Caco-2 (cell line): ENCODE data around the gene FRMD3. TPM values are rescaled to one million over a fixed set of nuclear protein-coding genes. Genes with fewer than 3 reads are reported as not detected.

Experiments used
- BruUV-seq: library from RNA; stranded (reverse); fragments of 400-500 nt; replicated peaks from 2 replicates; lab custom pipeline; 2021; lab: Mats Ljungman, UMichigan
- CTCF ChIA-PET: fragments of 300-600 bp; sonication (Branson Sonifier 250); formaldehyde crosslinking; loops from one replicate; lab custom pipeline; 2022; ENCODE audit warnings: antibody characterized with exemption; lab: Charles Lee
- POLR2A ChIA-PET: fragments of 300-600 bp; sonication (Branson Sonifier 250); formaldehyde crosslinking; loops from one replicate; lab custom pipeline; 2022; ENCODE audit warnings: antibody characterized with exemption; lab: Charles Lee
- DNase-seq, 2 experiments: peaks; one replicate each; pipeline versions ENCODE4 v3.0.0 to v3.0.0-alpha.2; 2020 to 2022
- H3K27me3 ChIP-seq: replicated peaks from 2 replicates; pipeline ENCODE4 v1.6.0; 2011; ENCODE audit warnings: low read length; ENCODE audit not compliant: control insufficient read depth, insufficient read depth
- H3K36me3 ChIP-seq: 2 replicates; pipeline ENCODE4 v1.5.1; 2011; ENCODE audit warnings: low read length; ENCODE audit not compliant: control insufficient read depth, insufficient read depth
- H3K4me1 ChIP-seq: fragments of 250-450 bp; sonication (Bioruptor Pico); 2 replicates; pipeline ENCODE4 v1.5.1; 2020; ENCODE audit warnings: mild to moderate bottlenecking
- H3K4me3 ChIP-seq: 2 replicates; pipeline ENCODE4 v1.5.1; 2011; ENCODE audit warnings: low read depth, mild to moderate bottlenecking, control low read depth, low read length
- H3K9me3 ChIP-seq: fragments of 250-450 bp; sonication (Bioruptor Pico); 2 replicates; pipeline ENCODE4 v1.5.1; 2020; ENCODE audit warnings: mild to moderate bottlenecking, moderate library complexity
- H3K27ac Mint-ChIP-seq: one replicate; pipeline ENCODE4 v1.8.0; 2022; ENCODE audit warnings: mixed read lengths; ENCODE audit not compliant: unreplicated experiment
- H3K27me3 Mint-ChIP-seq: one replicate; pipeline ENCODE4 v1.8.0; 2022; ENCODE audit warnings: mixed read lengths; ENCODE audit not compliant: insufficient read depth, unreplicated experiment
- H3K36me3 Mint-ChIP-seq: one replicate; pipeline ENCODE4 v1.8.0; 2022; ENCODE audit warnings: mild to moderate bottlenecking, mixed read lengths; ENCODE audit not compliant: insufficient read depth, unreplicated experiment
- H3K4me1 Mint-ChIP-seq: one replicate; pipeline ENCODE4 v1.8.0; 2022; ENCODE audit warnings: low read depth, mixed read lengths; ENCODE audit not compliant: unreplicated experiment
- H3K4me3 Mint-ChIP-seq: one replicate; pipeline ENCODE4 v1.8.0; 2022; ENCODE audit warnings: mild to moderate bottlenecking, moderate library complexity, mixed read lengths; ENCODE audit not compliant: unreplicated experiment
- H3K9me3 Mint-ChIP-seq: one replicate; pipeline ENCODE4 v1.8.0; 2022; ENCODE audit warnings: mixed read lengths; ENCODE audit not compliant: unreplicated experiment
- intact Hi-C: fragments of 100-400 bp; cut with micrococcal nuclease; formaldehyde crosslinking; loops from one replicate; pipeline ENCODE4 v1.10.0; 2022; ENCODE audit not compliant: unreplicated experiment
- total RNA-seq: library from RNA; stranded (reverse); gene quantifications from 2 replicates; pipeline ENCODE4 v1.2.3, GENCODE V29; 2022
- TF ChIP-seq, protein P1 (sequence below), 2 experiments: fragments of 200-600 bp in 1 of 2; IDR thresholded peaks; 1 replicate in 1 of 2; 2 replicates in 1 of 2; pipeline versions ENCODE4 v1.5.1 to v1.8.0; 2011 to 2022; ENCODE audit warnings: antibody characterized with exemption in 1 of 2, control low read depth in 1 of 2, inconsistent platforms in 1 of 2, low read depth in 1 of 2, low read length in 1 of 2, mild to moderate bottlenecking in 1 of 2, moderate library complexity in 1 of 2; ENCODE audit not compliant: insufficient read depth in 1 of 2, severe bottlenecking in 1 of 2, unreplicated experiment in 1 of 2

Gene FRMD3
- total RNA-seq, 1 experiment from 2014 or later: not detected

DNA sequence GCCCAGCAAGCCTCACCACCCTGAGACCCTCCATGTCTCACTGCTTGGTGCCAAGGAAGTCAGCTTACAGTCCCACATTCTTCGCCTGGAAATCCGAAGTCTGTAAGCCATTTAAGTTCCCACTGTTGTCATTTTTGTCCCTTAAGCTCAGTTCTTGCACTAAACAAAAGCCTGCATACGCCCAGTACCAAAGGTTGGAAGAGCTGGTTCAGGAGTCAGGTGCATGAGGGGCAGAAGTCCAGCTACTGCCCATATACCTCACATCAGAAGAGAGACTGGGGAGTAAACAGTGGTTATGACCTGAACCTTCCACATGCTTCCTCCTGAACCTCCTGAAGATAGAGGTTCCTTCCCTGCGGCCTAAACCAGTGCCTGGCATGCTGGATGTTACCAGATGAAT, 146.0 kb downstream of the FRMD3 start:
- Mint-ChIP-seq H3K27ac (no peak overlapping the region), H3K4me1 (no peaks in the 10 kb centered on the region), H3K36me3 (no peaks in the 10 kb centered on the region), H3K9me3 (no peaks in the 10 kb centered on the region), H3K27me3 (no peaks in the 10 kb centered on the region), H3K4me3 (no peak overlapping the region)
- TF ChIP-seq, protein P1, sequence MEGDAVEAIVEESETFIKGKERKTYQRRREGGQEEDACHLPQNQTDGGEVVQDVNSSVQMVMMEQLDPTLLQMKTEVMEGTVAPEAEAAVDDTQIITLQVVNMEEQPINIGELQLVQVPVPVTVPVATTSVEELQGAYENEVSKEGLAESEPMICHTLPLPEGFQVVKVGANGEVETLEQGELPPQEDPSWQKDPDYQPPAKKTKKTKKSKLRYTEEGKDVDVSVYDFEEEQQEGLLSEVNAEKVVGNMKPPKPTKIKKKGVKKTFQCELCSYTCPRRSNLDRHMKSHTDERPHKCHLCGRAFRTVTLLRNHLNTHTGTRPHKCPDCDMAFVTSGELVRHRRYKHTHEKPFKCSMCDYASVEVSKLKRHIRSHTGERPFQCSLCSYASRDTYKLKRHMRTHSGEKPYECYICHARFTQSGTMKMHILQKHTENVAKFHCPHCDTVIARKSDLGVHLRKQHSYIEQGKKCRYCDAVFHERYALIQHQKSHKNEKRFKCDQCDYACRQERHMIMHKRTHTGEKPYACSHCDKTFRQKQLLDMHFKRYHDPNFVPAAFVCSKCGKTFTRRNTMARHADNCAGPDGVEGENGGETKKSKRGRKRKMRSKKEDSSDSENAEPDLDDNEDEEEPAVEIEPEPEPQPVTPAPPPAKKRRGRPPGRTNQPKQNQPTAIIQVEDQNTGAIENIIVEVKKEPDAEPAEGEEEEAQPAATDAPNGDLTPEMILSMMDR (IDR thresholded peaks at IDR 0.05; ENCODE audit: insufficient read depth in 1 of 2, low read depth in 1 of 2, low read length in 1 of 2, severe bottlenecking in 1 of 2, unreplicated experiment in 1 of 2): no peak
- Histone ChIP-seq H3K9me3 (no peaks in the 10 kb centered on the region), H3K4me3 (no peak overlapping the region), H3K27me3 (no peaks in the 10 kb centered on the region), H3K36me3 (no peaks in the 10 kb centered on the region), H3K4me1 (no peaks in the 10 kb centered on the region)
- no peak for DNase-seq
- ChIA-PET CTCF (no interaction called here), POLR2A (no interaction called here)
- intact Hi-C loops: no loop called here
- BruUV-seq: no TSS peak

DNA sequence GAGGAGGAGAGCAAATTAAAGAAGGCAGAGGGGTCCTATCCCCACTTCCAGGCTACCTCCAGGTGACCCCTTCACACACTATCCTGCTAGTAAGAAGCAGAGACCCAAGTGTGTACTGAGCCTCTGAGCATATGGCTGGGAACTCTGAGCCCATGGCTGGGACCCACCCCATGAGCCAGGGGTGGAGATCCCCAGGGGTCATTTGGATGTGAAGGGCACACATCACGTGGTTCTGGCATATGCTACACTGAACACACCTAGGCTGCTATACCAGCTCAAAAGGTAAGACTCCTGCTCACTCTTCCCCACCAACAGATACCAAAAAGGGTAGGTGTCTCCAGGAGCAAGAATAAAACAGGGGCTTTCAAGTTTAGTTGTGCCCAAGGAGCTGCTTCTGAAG, 149.9 kb downstream of the FRMD3 start:
- intact Hi-C loops: no loop called here
- H3K9me3 ChIP-seq: no peaks in the 10 kb centered on the region
- Mint-ChIP-seq H3K4me1 (no peaks in the 10 kb centered on the region), H3K9me3 (no peaks in the 10 kb centered on the region), H3K36me3 (no peaks in the 10 kb centered on the region), H3K27me3 (no peaks in the 10 kb centered on the region), H3K4me3 (no peak overlapping the region), H3K27ac (no peak overlapping the region)
- H3K36me3 ChIP-seq: no peaks in the 10 kb centered on the region
- POLR2A ChIA-PET: no interaction called here
- DNase-seq: no peak
- no peaks in the 10 kb centered on the region for H3K27me3 ChIP-seq
- BruUV-seq: no TSS peak
- CTCF ChIA-PET: no interaction called here
- no peaks in the 10 kb centered on the region for H3K4me1 ChIP-seq
- H3K4me3 ChIP-seq: no peak overlapping the region
- TF ChIP-seq, protein P1 (IDR thresholded peaks at IDR 0.05; ENCODE audit: insufficient read depth in 1 of 2, low read depth in 1 of 2, low read length in 1 of 2, severe bottlenecking in 1 of 2, unreplicated experiment in 1 of 2): no peak

DNA sequence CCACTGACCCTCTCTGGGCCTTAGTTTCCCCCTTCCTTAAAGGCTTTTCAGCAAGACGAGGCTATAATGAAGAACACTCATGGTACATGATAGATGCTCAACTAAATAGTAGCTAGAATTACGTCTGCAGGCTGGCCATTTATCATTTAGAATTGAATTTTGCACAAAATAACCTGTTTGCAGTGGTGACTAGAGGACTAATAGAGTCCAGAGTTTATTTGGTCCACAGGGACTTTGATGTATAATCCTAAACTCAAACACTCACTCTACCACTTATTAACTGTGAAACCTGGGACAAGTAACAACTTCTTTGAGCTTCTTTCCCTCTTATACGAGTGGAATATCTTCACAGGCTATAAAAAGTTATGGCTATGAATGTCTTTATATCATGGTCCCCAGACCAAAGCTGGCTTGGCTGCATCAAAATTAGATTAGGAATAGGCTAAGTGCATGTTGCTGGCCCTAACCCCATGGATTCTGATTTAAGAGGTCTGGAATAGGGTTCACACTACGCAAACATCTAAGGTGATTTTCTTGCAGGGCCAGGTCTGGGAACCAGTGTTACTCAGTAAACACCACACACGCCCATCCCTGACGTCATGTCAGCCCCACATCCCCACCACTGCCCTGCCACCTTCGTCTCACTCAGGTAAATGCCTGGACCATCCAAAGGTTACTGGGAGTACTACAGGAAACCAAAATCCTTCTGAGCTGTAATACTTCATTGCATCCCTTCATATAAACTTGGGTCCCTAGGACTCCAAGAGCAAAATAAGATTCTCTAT, 150.6 kb downstream of the FRMD3 start:
- Mint-ChIP-seq H3K27me3 (no peaks in the 10 kb centered on the region), H3K9me3 (peaks cover 6% of the 10 kb centered on the region), H3K36me3 (no peaks in the 10 kb centered on the region), H3K4me3 (no peak overlapping the region), H3K27ac (no peak overlapping the region), H3K4me1 (no peaks in the 10 kb centered on the region)
- Histone ChIP-seq H3K36me3 (no peaks in the 10 kb centered on the region), H3K27me3 (no peaks in the 10 kb centered on the region), H3K4me3 (no peak overlapping the region), H3K4me1 (no peaks in the 10 kb centered on the region), H3K9me3 (no peaks in the 10 kb centered on the region)
- ChIA-PET CTCF (no interaction called here), POLR2A (no interaction called here)
- TF ChIP-seq, protein P1 (IDR thresholded peaks at IDR 0.05; ENCODE audit: insufficient read depth in 1 of 2, low read depth in 1 of 2, low read length in 1 of 2, severe bottlenecking in 1 of 2, unreplicated experiment in 1 of 2): no peak
- intact Hi-C loops: no loop called here
- no TSS peak for BruUV-seq
- no peak for DNase-seq
